OCI-LY1 (cell line): ENCODE data around the gene CSF3R.

Experiments used
- EZH2 ChIP-seq: fragments of 200-600 bp; sonication (generic), shearing (Covaris generic); IDR thresholded peaks from 2 replicates; pipeline ENCODE4 v1.8.0; 2017; ENCODE audit warnings: borderline replicate concordance, mixed run types, mild to moderate bottlenecking, antibody characterized with exemption, low read length, moderate library complexity, mixed read lengths
- TF ChIP-seq, protein P1 (sequence below): fragments of 200-600 bp; sonication (generic), shearing (Covaris generic); IDR thresholded peaks from 2 replicates; pipeline ENCODE4 v1.5.1; 2017; ENCODE audit warnings: mild to moderate bottlenecking, antibody characterized with exemption, low read length, moderate library complexity, mixed read lengths

DNA sequence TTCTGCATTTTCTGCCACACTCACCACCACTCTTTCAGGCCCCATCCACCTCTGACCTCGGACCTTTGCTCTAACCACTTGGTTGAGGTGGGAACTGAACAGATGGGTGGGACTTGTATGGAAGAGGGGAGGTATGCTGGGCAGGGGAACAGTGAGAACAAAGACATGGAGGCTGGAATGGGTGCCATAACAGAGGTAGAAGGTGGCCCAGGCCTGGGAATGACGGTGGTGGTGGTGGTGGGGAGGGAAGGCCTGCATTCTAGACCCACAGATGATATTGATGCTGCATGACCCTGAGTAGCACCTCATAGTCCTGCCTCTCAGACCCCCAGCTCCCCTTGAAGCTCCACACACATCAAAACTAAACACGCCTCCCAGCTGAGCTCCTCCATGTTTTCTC is 5.2 kb upstream of the CSF3R start:
- TF ChIP-seq, protein P1, sequence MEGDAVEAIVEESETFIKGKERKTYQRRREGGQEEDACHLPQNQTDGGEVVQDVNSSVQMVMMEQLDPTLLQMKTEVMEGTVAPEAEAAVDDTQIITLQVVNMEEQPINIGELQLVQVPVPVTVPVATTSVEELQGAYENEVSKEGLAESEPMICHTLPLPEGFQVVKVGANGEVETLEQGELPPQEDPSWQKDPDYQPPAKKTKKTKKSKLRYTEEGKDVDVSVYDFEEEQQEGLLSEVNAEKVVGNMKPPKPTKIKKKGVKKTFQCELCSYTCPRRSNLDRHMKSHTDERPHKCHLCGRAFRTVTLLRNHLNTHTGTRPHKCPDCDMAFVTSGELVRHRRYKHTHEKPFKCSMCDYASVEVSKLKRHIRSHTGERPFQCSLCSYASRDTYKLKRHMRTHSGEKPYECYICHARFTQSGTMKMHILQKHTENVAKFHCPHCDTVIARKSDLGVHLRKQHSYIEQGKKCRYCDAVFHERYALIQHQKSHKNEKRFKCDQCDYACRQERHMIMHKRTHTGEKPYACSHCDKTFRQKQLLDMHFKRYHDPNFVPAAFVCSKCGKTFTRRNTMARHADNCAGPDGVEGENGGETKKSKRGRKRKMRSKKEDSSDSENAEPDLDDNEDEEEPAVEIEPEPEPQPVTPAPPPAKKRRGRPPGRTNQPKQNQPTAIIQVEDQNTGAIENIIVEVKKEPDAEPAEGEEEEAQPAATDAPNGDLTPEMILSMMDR, result no peak
- TF ChIP-seq EZH2, result no peak
